ENCODE data around the gene MS4A15.
A peak's percentile ranks its signal among the peaks of the same experiment; 100 is the strongest.
"Not testable (repeated sequence)": the region's sequence is repeated elsewhere in the genome, so short reads cannot be mapped to it uniquely, and the experiment has no call there.

Gene MS4A15

DNA sequence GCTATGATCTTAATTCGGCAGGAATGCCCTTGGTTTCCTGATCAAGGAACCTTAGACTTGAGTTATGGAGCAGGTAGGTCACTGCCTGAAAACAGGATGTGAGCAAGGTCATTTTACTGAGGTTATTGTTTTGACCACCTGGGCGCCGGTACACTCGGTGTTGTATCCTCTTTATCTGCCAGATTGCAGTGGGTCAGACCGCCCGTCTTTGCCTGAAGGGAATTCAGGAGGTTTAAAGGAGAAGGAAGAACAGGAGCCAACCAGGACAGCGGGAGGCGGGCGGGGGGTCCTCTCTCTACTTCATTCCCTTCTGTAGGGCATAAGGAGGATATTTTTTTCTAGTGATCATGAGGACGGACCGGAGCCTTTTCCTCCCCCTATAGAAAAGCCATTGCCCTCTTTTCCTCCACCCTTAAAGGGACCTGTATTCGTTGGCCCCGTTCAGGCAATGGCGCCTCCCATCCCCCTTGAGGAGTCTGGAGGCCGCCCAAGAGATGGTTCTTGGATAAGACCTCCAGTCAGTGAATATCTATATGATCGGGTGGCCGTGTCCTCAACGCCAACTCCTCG, 649 bp downstream of the MS4A15 start:
- H3K27ac ChIP-seq = no peak overlapping the region
- no peak for DNase-seq (ENCODE audit: low spot score)
- POLR2A ChIA-PET (ENCODE audit: low non-redundant PET) = no interaction called here
- TF ChIP-seq, protein P1, sequence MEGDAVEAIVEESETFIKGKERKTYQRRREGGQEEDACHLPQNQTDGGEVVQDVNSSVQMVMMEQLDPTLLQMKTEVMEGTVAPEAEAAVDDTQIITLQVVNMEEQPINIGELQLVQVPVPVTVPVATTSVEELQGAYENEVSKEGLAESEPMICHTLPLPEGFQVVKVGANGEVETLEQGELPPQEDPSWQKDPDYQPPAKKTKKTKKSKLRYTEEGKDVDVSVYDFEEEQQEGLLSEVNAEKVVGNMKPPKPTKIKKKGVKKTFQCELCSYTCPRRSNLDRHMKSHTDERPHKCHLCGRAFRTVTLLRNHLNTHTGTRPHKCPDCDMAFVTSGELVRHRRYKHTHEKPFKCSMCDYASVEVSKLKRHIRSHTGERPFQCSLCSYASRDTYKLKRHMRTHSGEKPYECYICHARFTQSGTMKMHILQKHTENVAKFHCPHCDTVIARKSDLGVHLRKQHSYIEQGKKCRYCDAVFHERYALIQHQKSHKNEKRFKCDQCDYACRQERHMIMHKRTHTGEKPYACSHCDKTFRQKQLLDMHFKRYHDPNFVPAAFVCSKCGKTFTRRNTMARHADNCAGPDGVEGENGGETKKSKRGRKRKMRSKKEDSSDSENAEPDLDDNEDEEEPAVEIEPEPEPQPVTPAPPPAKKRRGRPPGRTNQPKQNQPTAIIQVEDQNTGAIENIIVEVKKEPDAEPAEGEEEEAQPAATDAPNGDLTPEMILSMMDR (conservative IDR thresholded peaks at IDR 0.05; ENCODE audit: low read depth) = no peak
- CTCF ChIA-PET = interaction anchor here (0.6 kb wide), 2 partner anchors 17 to 293 kb away, joined by 3 to 4 read pairs; no protein-coding TSS in a partner anchor

DNA sequence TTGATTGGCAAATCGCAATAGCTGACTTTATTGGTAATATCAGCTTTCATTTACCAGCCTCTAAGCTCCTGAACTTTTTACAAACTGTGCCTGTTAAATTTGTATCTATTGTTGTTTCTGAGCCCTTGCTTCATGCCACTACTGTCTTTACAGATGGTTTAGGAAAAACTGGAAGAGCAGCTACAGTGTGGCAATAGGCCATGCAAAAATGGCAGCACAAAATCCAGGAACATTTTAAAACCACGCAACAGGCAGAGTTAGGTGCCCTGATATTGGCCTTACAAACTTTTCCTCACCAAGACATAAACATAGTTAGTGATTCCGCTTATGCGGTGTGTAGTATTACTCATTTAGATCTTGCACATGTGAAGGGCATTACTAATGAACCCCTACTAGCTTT, 2.0 kb downstream of the MS4A15 start:
- POLR2A ChIA-PET (ENCODE audit: low non-redundant PET); H3K27ac ChIP-seq; DNase-seq (ENCODE audit: low spot score): not testable (repeated sequence)
- CTCF ChIA-PET = interaction anchor here (0.6 kb wide), 1 partner anchor 429 kb away, joined by 3 read pairs; no protein-coding TSS in a partner anchor

DNA sequence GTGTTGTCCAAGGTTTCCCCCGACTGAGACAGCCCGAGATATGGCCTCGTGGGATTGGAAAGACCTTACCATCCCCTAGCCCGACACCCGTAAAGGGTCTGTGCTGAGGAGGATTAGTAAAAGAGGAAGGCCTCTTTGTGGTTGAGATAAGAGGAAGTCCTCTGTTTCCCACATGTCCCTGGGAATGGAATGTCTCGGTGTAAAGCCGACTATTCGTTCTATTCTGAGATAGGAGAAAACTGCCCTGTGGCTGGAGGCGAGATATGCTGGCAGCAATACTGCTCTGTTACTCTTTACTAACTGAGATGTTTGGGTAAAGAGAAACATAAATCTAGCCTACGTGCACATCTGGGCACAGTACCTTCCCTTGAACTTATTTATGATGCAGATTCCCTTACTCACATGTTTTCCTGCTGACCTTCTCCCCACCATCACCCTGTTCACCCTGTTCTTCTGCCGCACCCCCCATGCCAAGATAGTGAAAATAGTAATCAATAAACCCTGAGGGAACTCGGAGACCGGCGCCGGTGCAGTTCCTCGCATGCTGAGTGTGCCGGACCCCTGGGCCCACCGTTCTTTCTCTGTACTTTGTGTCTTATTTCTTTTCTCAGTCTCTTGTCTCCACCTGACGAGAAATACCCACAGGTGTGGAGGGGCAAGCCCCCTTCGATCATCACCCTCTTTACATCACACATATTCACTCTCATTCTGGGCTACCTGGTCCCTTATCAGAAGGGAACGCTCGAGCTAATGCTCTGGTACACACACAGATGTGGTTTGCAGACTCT, 3.0 kb downstream of the MS4A15 start:
- H3K27ac ChIP-seq; DNase-seq (ENCODE audit: low spot score); POLR2A ChIA-PET (ENCODE audit: low non-redundant PET): not testable (repeated sequence)
- CTCF ChIA-PET = interaction anchor here (0.5 to 0.8 kb wide), 3 partner anchors 39 to 428 kb away, joined by 3 read pairs; no protein-coding TSS in a partner anchor

DNA sequence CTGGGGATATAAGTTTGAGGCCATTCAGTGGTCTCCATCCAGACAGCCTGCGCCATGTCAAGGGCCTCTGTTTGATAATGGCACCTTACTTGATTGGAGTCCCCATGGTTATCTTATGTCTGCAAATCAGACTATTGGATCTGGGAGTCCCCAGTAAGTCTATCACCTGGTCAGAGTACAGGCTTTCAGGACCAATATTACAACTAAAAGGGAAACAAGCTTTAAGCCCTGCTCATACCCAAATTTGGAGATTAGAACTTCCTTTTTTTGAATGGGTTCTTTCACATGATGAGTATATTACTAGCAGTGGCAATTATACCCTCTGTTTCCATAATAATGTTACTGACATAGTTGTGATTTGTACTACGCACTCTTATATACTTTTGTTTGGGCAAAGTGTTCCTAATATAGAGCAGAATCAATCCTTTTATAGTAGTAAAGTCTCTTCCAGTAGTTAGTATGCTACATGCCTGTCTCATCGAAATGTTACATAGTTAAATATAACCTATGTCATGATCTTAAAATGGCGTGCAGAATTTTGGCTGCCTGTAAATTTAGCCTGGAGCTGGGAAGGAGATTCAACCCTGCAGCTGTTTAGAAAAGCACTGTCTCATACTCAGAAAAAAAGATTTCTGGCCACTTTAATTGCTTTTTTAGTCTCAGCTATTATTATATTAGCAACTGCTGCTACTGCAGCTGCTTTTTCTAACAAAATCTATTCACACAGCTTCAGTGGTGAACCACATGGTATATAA, 4.9 kb downstream of the MS4A15 start:
- TF ChIP-seq, protein P1 (conservative IDR thresholded peaks at IDR 0.05; ENCODE audit: low read depth) = no peak
- ChIA-PET POLR2A (ENCODE audit: low non-redundant PET) (no interaction called here), CTCF (interaction anchor here (0.6 kb wide), 1 partner anchor 32 kb away, joined by 6 read pairs; no protein-coding TSS in a partner anchor)
- DNase-seq (ENCODE audit: low spot score) = no peak
- no peak overlapping the region for H3K27ac ChIP-seq

DNA sequence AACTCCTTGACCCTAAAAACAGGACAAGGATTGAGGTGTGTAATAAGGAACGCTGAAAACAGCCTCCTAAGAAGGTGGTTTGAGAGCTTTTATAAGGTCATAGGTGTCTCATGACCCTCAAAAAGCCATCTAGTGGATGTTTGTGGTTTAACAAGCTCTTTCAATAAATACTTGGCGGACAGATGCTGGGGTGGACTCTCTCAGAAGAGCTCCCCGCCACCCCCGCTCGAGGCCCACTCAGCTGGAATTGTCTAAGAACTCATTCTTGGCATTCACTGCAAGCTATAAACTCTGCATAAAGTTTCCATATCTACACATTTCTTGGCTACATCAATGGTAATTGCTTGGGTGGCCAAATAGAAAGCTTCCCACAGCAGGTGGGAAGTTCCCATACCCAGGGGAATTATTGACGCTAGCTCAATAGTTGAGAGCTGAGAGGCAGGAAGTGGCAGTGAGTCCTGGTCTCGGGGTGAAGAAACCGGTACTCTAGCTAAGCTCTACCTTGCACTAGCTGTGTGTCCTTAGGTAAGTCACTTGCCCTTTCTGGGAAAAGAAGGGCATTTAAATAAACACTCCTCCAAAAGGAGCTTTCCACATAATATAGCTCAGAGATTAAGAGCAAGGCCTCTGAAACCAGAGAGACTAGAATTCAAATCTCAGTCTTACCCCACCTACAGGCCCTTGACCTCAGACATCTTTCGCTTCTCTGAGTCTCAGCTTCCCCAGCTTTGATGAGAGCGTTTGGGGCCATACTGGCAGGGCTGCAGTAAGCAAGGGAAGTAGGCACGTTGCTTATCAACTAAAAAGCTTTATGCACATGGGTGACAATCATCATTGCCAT, 6.4 kb downstream of the MS4A15 start:
- no peak for DNase-seq (ENCODE audit: low spot score)
- H3K27ac ChIP-seq = no peak overlapping the region
- ChIA-PET POLR2A (ENCODE audit: low non-redundant PET) (no interaction called here), CTCF (interaction anchor here (0.6 to 1.3 kb wide), 9 partner anchors 9 to 108 kb away, joined by 3 to 7 read pairs (median 3); no protein-coding TSS in a partner anchor)
- TF ChIP-seq, protein P1 (conservative IDR thresholded peaks at IDR 0.05; ENCODE audit: low read depth) = 0 out of 2 replicates have a peak, but pooled peaks have one; percentile 18

DNA sequence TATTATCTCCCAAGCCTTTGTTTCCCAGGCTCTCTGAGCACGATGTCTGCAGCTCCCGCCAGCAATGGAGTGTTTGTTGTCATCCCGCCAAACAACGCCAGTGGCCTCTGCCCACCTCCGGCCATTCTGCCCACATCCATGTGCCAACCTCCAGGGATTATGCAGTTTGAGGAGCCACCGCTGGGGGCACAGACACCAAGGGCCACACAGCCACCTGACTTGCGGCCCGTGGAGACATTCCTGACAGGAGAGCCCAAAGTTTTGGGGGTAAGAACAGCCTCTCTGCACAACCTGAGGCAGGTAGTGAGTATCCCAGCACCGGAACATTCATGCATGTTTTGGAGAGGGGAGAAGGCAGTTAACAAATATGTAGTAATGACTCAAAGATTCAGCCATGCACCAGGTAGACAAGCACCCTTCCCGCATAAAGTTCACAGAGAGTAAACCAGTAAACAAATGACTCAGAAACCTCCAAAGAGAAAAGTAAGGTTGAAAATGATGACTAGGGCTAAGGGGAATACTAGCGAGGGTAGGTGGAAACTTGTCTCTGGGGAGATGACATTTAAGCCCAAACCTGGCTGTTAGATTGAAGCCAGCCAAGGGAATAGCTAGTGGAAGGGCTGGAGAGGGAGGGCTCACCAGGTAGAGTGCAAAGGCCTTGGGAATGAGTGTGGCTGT, 7.2 kb downstream of the MS4A15 start:
- DNase-seq (ENCODE audit: low spot score) = no peak
- POLR2A ChIA-PET (ENCODE audit: low non-redundant PET) = no interaction called here
- CTCF ChIA-PET = interaction anchor here (0.6 to 1.6 kb wide), 6 partner anchors 9 to 1378 kb away, joined by 3 to 8 read pairs (median 4); no protein-coding TSS in a partner anchor
- no peak overlapping the region for H3K27ac ChIP-seq
- TF ChIP-seq, protein P1 (conservative IDR thresholded peaks at IDR 0.05; ENCODE audit: low read depth) = no peak
